HCT116 (cell line): ENCODE measurements around the gene E2F6. TPM values are rescaled to one million over a fixed set of nuclear protein-coding genes. Genes with fewer than 3 reads are reported as not detected.

ENCODE experiments used
- ATAC-seq: fragments of 200-7000 bp; cut with Tn5 transposase; 2 replicates; pipeline ENCODE4 v1.9.1; 2020; ENCODE audit warnings: mild to moderate bottlenecking, moderate library complexity
- BruUV-seq: library from RNA; stranded (reverse); fragments of 400-500 nt; replicated peaks from 2 replicates; lab custom pipeline; 2021; lab: Mats Ljungman, UMichigan
- CTCF ChIA-PET: fragments of 300-600 bp; sonication (Branson Sonifier 250); formaldehyde crosslinking; loops from one replicate; lab custom pipeline; 2021; ENCODE audit warnings: antibody characterized with exemption; lab: Charles Lee
- POLR2A ChIA-PET: fragments of 300-600, 350-600 bp; sonication (Branson Sonifier 250); formaldehyde crosslinking; loops from one replicate; lab custom pipeline; 2021; ENCODE audit warnings: antibody characterized with exemption; lab: Charles Lee
- RAD21 ChIA-PET, 2 experiments: fragments of 300-600 bp; sonication (Branson Sonifier 250); formaldehyde crosslinking; loops; one replicate each; lab custom pipeline; 2023; ENCODE audit warnings: low total read pairs in 2 of 2; ENCODE audit not compliant: uncharacterized antibody in 2 of 2, unreplicated experiment in 2 of 2, low non-redundant PET in 1 of 2; lab: Charles Lee
- DNase-seq: peaks from one replicate; pipeline ENCODE4 v3.0.0-alpha.2; 2010; ENCODE audit warnings: low read depth, low spot score
- H2AFZ ChIP-seq: fragments of 200-600 bp; shearing (Covaris generic), sonication (generic); 2 replicates; pipeline ENCODE4 v1.6.1; 2017; ENCODE audit warnings: low read depth, mixed run types, mixed read lengths, antibody characterized with exemption, low read length; ENCODE audit not compliant: poor library complexity, severe bottlenecking
- H3K27ac ChIP-seq: 2 replicates; pipeline ENCODE4 v1.5.1; 2012; ENCODE audit warnings: low read depth, low read length
- H3K27me3 ChIP-seq: fragments of 200-600 bp; sonication (generic); 2 replicates; pipeline ENCODE4 v1.6.1; 2016; ENCODE audit warnings: mixed run types, low read length, mixed read lengths; ENCODE audit not compliant: insufficient read depth
- H3K36me3 ChIP-seq, 2 experiments: fragments of 200-500 bp in 1 of 2; fragments of 200-600 bp in 1 of 2; sonication (Bioruptor generic) in 1 of 2; sonication (generic) in 1 of 2; 2 replicates each; pipeline versions ENCODE4 v1.5.1 to v1.6.1; 2014 to 2016; ENCODE audit warnings: low read length in 2 of 2, inconsistent platforms in 1 of 2, mixed read lengths in 1 of 2, mixed run types in 1 of 2; ENCODE audit not compliant: insufficient read depth in 2 of 2, control insufficient read depth in 1 of 2
- H3K4me1 ChIP-seq, 2 experiments: fragments of 200-600 bp in 1 of 2; sonication (generic) in 1 of 2; 2 replicates each; pipeline versions ENCODE4 v1.5.1 to v1.6.1; 2012 to 2017; ENCODE audit warnings: low read length in 2 of 2, inconsistent platforms in 1 of 2, mild to moderate bottlenecking in 1 of 2, mixed read lengths in 1 of 2, mixed run types in 1 of 2, moderate library complexity in 1 of 2; ENCODE audit not compliant: insufficient read depth in 2 of 2, control insufficient read depth in 1 of 2
- H3K4me2 ChIP-seq: fragments of 200-600 bp; sonication (generic); 2 replicates; pipeline ENCODE4 v1.6.1; 2017; ENCODE audit warnings: mixed run types, low read length, mixed read lengths
- H3K4me3 ChIP-seq, 2 experiments: fragments of 200-600 bp in 1 of 2; sonication (generic) in 1 of 2; replicated peaks in 1 of 2; 2 replicates each; pipeline ENCODE4 v1.5.1; 2011 to 2016; ENCODE audit warnings: low read length in 2 of 2, control low read depth in 1 of 2, low read depth in 1 of 2, mild to moderate bottlenecking in 1 of 2, mixed read lengths in 1 of 2, mixed run types in 1 of 2
- H3K79me2 ChIP-seq: fragments of 200-600 bp; sonication (generic); 2 replicates; pipeline ENCODE4 v1.6.1; 2017; ENCODE audit warnings: mild to moderate bottlenecking, mixed run types, low read length, moderate library complexity, mixed read lengths; ENCODE audit not compliant: insufficient read depth
- H3K9ac ChIP-seq: fragments of 200-600 bp; sonication (generic); 2 replicates; pipeline ENCODE4 v1.6.1; 2016; ENCODE audit warnings: low read length, mixed read lengths
- H3K9me2 ChIP-seq: fragments of 200-600 bp; sonication (generic), shearing (Covaris generic); 2 replicates; pipeline ENCODE4 v1.6.1; 2017; ENCODE audit warnings: mixed run types, mild to moderate bottlenecking, moderate library complexity; ENCODE audit not compliant: insufficient read depth
- H3K9me3 ChIP-seq, 2 experiments: fragments of 200-500 bp in 1 of 2; fragments of 200-600 bp in 1 of 2; sonication (Bioruptor generic) in 1 of 2; sonication (generic) in 1 of 2; 2 replicates each; pipeline ENCODE4 v1.6.1; 2014 to 2017; ENCODE audit warnings: low read length in 2 of 2, mixed read lengths in 2 of 2, inconsistent platforms in 1 of 2, low read depth in 1 of 2, mild to moderate bottlenecking in 1 of 2, mixed run types in 1 of 2, moderate library complexity in 1 of 2; ENCODE audit not compliant: control insufficient read depth in 1 of 2, insufficient read depth in 1 of 2
- H4K20me1 ChIP-seq: fragments of 200-600 bp; sonication (generic), shearing (Covaris generic); 2 replicates; pipeline ENCODE4 v1.6.1; 2017; ENCODE audit warnings: mixed run types, mild to moderate bottlenecking, moderate library complexity; ENCODE audit not compliant: insufficient read depth
- ATF3 ChIP-seq: IDR thresholded peaks from 2 replicates; pipeline ENCODE4 v1.6.1; 2012
- CBX3 ChIP-seq: IDR thresholded peaks from 2 replicates; pipeline ENCODE4 v1.6.1; 2012; ENCODE audit warnings: low read depth
- CTCF ChIP-seq, 3 experiments: fragments of 200-600 bp in 1 of 3; sonication (generic) in 1 of 3; IDR thresholded peaks in 2 of 3; conservative IDR thresholded peaks in 1 of 3; 2 replicates each; pipeline ENCODE4 v1.5.1; 2012 to 2017; ENCODE audit warnings: low read depth in 2 of 3, low read length in 2 of 3, antibody characterized with exemption in 1 of 3, borderline replicate concordance in 1 of 3, control low read depth in 1 of 3, mild to moderate bottlenecking in 1 of 3, mixed read lengths in 1 of 3, mixed run types in 1 of 3, moderate library complexity in 1 of 3; ENCODE audit not compliant: insufficient read depth in 1 of 3
- EGR1 ChIP-seq: IDR thresholded peaks from 2 replicates; pipeline ENCODE4 v1.6.1; 2012; ENCODE audit warnings: low read depth
- ELF1 ChIP-seq: IDR thresholded peaks from 2 replicates; pipeline ENCODE4 v1.6.1; 2012; ENCODE audit warnings: low read depth, borderline replicate concordance
- EZH2 ChIP-seq: fragments of 200-600 bp; sonication (generic); IDR thresholded peaks from 2 replicates; pipeline ENCODE4 v1.6.1; 2017; ENCODE audit warnings: antibody characterized with exemption, mixed run types
- EZH2phosphoT487 ChIP-seq: fragments of 200-600 bp; IDR thresholded peaks from 2 replicates; pipeline ENCODE4 v1.6.1; 2018; ENCODE audit warnings: antibody characterized with exemption, borderline replicate concordance
- FOSL1 ChIP-seq: IDR thresholded peaks from 2 replicates; pipeline ENCODE4 v1.6.1; 2012; ENCODE audit warnings: low read depth
- JUND ChIP-seq: IDR thresholded peaks from 2 replicates; pipeline ENCODE4 v1.6.1; 2012
- POLR2A ChIP-seq: IDR thresholded peaks from 2 replicates; pipeline ENCODE4 v1.7.0; 2011; ENCODE audit warnings: borderline replicate concordance; ENCODE audit not compliant: insufficient read depth, insufficient read length; ENCODE audit errors: extremely low read depth
- POLR2AphosphoS5 ChIP-seq: IDR thresholded peaks from 2 replicates; pipeline ENCODE4 v1.6.1; 2011; ENCODE audit warnings: mild to moderate bottlenecking, low read depth, low read length, moderate library complexity
- RAD21 ChIP-seq: IDR thresholded peaks from 2 replicates; pipeline ENCODE4 v1.6.1; 2012; ENCODE audit warnings: low read depth, mild to moderate bottlenecking
- SIN3A ChIP-seq: IDR thresholded peaks from 2 replicates; pipeline ENCODE4 v1.6.1; 2012; ENCODE audit warnings: low read depth
- SP1 ChIP-seq: IDR thresholded peaks from 2 replicates; pipeline ENCODE4 v1.6.1; 2012; ENCODE audit warnings: low read depth
- SRF ChIP-seq: IDR thresholded peaks from 2 replicates; pipeline ENCODE4 v1.6.1; 2012; ENCODE audit warnings: low read depth
- ZBTB33 ChIP-seq: IDR thresholded peaks from 2 replicates; pipeline ENCODE4 v1.6.1; 2011; ENCODE audit warnings: mild to moderate bottlenecking, low read length, moderate library complexity; ENCODE audit not compliant: insufficient replicate concordance; ENCODE audit errors: extremely low read depth
- ZFX ChIP-seq: fragments of 450-650 bp; IDR thresholded peaks from 2 replicates; pipeline ENCODE4 v1.6.1; 2017
- intact Hi-C: fragments of 100-400 bp; cut with micrococcal nuclease; formaldehyde crosslinking; loops from 2 replicates; pipeline ENCODE4 v1.10.0; 2022
- total RNA-seq: library from RNA; stranded (reverse); gene quantifications from one replicate; pipeline ENCODE4 v1.2.1, GENCODE V29; 2021; ENCODE audit not compliant: unreplicated experiment

The E2F6 gene
- total RNA-seq, 1 experiment from 2014 or later = 22.8 TPM

GRCh38 chr2:11459816-11460215, 6.1 kb downstream of the E2F6 start:
- H2AFZ ChIP-seq = no peak overlapping the region
- TF ChIP-seq EGR1 = no peak
- no peak for TF ChIP-seq EZH2phosphoT487
- TF ChIP-seq SP1 = no peak
- no peak for TF ChIP-seq ATF3
- TF ChIP-seq JUND = no peak
- TF ChIP-seq RAD21 = no peak
- no peak for TF ChIP-seq FOSL1
- no peak for TF ChIP-seq POLR2A
- no peak for TF ChIP-seq SIN3A
- no peak for TF ChIP-seq EZH2
- TF ChIP-seq CBX3 = no peak
- no peak for TF ChIP-seq POLR2AphosphoS5
- TF ChIP-seq ZFX = no peak
- TF ChIP-seq ZBTB33 = no peak
- no peak for TF ChIP-seq CTCF (IDR thresholded peaks at IDR 0.05 in 2 of 3, conservative IDR thresholded peaks at IDR 0.05 in 1 of 3; ENCODE audit: borderline replicate concordance in 1 of 3, insufficient read depth in 1 of 3, low read depth in 2 of 3, low read length in 2 of 3)
- TF ChIP-seq ELF1 = no peak
- no peak for TF ChIP-seq SRF
- no peaks in the 10 kb centered on the region for H3K9me3 ChIP-seq
- peaks cover 100% of the 10 kb centered on the region for H3K79me2 ChIP-seq
- H3K36me3 ChIP-seq = peaks cover 16 to 29% of the 10 kb centered on the region in 2 experiments; a peak in 3 of 4 replicates
- no peak overlapping the region for H3K4me3 ChIP-seq
- RAD21 ChIA-PET = no interaction called here
- H3K27me3 ChIP-seq = no peaks in the 10 kb centered on the region
- H3K4me2 ChIP-seq = no peak overlapping the region
- peaks cover 17% of the 10 kb centered on the region; the same call in 1 of the 2 replicates for H4K20me1 ChIP-seq
- no peak overlapping the region for H3K9ac ChIP-seq
- ATAC-seq = no peak
- intact Hi-C loops = no loop called here
- peaks cover 0 to 5% of the 10 kb centered on the region in 2 experiments; a peak in 3 of 4 replicates for H3K4me1 ChIP-seq
- POLR2A ChIA-PET = no interaction called here
- no TSS peak for BruUV-seq
- CTCF ChIA-PET = interaction anchor here (1.7 kb wide), 1 partner anchor 624 kb away, joined by 3 read pairs; no protein-coding TSS in a partner anchor
- H3K9me2 ChIP-seq = no peaks in the 10 kb centered on the region
- no peak overlapping the region for H3K27ac ChIP-seq
- DNase-seq = no peak
